ENCODE measurements around the gene DCLK1.

Gene DCLK1

GRCh38 chr13:35764326-35765015 is 366.7 kb downstream of the DCLK1 start:
- DNase-seq = no peak

GRCh38 chr13:35763782-35764123 is 367.4 kb downstream of the DCLK1 start:
- no peak for DNase-seq

DNA sequence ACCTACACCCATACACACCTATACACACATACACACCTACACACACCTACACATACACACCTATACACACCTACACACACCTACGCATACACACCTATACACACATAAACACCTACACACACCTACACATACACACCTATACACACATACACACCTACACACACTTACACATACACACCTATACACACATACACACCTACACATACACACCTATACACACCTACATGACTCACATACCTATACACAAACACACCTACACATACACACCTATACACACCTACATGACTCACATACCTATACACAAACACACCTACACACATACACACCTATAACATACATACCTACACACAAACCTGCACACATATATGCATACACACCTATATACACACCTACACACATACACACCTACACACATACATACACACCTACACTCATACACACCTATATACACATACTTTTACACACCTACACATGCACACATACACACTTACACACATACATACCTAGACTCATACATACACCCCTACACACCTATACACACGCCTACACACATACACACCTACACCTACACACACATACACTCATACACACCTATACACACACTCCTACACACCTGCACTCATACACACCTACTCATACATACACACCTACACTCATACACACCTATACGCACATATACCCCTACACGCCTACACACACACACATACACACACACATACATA is 368.0 kb downstream of the DCLK1 start:
- DNase-seq = no peak

GRCh38 chr13:35761440-35762252 is 369.5 kb downstream of the DCLK1 start:
- DNase-seq = no peak

- DNase-seq = no peak
Measured at GRCh38 chr13:35760735-35761281, 370.4 kb downstream of the DCLK1 start.

- DNase-seq = no peak
Measured at GRCh38 chr13:35747594-35747993, 383.6 kb downstream of the DCLK1 start.

GRCh38 chr13:35744566-35745178 is 386.5 kb downstream of the DCLK1 start:
- peak in 7 of 56 donors; percentile 4 to 23 (median 15) for DNase-seq

GRCh38 chr13:35744144-35744543 is 387.0 kb downstream of the DCLK1 start:
- DNase-seq = no peak

- no peak for DNase-seq
Measured at GRCh38 chr13:35743165-35743564, 388.0 kb downstream of the DCLK1 start.

DNA sequence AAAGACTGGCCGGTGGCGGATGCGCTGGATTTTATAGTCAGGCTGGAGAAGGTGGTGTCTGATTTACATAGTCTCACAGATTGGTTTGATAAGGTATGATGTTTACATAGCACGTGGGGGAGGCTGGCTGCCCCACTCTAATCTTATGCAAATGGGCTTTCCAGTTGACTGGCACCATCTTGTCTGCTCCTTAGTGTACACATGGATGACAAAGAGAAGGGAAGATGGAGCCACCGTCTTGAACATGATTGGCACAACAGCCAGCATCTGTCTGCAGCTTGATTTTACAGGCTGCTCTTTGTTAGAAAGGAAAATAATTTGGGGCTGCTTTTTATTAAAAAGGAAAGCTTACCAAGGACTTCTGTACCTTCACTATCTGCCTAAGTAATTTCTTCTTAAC is 389.5 kb downstream of the DCLK1 start:
- no peak for DNase-seq

DNA sequence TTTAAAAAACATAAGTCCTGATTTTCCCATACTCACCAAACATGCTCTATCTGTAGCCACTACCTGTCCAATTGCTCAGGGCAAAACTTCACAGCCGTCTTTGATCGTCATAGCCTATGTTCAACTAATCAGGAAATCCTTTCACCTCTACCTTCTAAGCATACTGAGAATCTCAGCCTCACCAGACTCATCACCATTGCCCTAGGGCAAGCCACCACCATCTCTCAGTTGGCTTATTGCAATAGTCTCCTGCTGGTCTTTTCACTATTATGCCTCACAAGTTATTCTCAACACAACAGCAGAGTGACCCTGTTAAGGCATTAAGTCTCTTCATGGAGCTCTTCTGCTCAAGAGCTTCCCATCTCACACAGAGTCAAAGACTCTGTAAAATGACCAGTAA is 394.3 kb downstream of the DCLK1 start:
- DNase-seq = no peak

- no peak for DNase-seq
Measured at GRCh38 chr13:35733827-35734226, 397.4 kb downstream of the DCLK1 start.

DNA sequence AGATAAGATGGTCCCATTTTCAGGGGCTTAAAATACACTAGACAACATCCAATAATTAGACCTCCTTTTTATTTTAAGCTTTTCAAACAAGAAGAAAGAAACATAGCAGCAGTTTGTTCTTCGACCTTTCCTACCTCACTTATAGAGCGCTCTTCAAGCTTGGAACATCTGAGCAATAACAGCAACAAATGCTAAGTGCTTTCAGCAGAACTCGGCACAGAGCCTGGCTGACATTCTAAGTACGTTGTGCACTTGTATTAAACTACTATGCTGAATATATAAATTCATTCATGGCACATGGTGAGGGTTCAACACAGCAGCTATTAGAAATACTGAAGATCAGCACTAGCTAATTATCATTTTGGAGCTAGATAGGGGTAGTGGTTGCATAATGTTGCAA is 398.6 kb downstream of the DCLK1 start:
- DNase-seq = peak in 1 of 56 donors; percentile 25

GRCh38 chr13:35731471-35731870 is 399.7 kb downstream of the DCLK1 start:
- DNase-seq = no peak

DNA sequence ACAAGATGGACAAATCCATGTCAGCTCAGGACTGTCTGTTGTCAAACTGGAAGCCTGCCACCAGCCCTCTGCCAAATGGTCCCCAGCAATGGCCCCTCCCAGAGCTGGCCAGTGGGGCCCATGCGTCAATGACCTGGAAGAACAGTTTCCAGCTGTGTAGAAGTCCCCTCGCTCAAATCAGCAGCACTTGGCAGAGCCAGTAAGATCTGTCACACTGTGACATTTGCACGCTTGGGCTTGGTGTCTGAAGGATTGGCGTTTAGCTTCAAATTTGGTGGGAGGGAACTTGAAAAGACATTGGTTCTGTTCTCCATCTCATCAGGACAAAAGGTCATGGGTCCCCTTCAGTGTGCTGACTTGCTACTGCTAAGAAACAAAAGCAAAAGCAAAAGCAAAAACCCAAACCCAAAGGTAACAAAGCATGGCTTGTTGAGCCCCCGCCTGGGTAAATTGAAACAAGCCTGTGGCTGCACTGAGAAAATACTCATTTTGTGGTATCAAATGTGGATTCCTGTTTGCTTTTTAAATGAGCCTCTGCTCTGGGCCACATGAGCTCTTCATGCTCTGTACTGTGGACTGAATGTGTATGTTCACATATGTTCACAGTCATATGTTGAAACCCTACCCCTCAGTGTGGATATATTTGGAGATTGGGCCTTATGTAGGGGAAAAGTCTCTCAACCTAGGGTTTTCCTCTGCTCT is 401.1 kb downstream of the DCLK1 start:
- no peak for DNase-seq

DNA sequence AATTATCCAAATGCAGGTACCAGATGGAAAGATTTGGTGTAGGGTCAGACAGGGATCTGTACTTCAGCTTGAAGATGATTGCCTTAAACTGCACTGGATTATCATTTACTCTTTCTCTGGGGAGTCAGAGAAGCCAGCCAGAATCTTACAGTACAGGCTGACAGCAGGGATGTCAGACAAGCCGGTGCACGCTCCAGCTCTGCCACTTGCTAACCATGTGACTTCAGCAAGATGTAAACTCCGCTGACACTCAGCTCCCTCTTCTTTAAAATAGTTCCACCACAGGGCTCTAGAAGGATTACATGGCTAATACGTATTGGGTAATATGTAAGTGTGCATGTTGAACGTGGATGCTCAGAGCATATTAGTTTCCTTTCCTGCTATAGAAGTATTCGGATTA is 403.3 kb downstream of the DCLK1 start:
- DNase-seq = no peak

- no peak for DNase-seq
Measured at GRCh38 chr13:35724446-35724845, 406.7 kb downstream of the DCLK1 start.

DNA sequence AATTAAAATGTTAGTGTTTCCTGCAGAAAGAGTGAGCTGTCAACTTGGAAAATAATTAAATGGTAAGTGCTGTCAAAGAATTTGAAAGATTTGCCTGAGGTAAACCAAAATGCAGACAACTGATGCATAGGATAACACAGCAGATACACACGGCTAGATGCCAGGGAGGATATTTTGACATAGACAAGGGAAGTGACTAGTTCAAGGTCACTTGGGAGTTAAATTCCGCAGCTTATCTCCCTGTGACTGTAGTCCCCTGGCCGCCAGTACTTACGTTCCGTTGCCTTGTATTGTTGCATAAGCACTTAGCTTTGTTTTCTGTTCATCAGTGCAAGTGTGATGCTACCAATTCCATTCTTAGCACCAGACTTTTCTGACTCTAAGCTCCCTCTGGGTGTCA is 407.4 kb downstream of the DCLK1 start:
- DNase-seq = no peak

GRCh38 chr13:35723053-35723461 is 408.1 kb downstream of the DCLK1 start:
- DNase-seq = no peak

DNA sequence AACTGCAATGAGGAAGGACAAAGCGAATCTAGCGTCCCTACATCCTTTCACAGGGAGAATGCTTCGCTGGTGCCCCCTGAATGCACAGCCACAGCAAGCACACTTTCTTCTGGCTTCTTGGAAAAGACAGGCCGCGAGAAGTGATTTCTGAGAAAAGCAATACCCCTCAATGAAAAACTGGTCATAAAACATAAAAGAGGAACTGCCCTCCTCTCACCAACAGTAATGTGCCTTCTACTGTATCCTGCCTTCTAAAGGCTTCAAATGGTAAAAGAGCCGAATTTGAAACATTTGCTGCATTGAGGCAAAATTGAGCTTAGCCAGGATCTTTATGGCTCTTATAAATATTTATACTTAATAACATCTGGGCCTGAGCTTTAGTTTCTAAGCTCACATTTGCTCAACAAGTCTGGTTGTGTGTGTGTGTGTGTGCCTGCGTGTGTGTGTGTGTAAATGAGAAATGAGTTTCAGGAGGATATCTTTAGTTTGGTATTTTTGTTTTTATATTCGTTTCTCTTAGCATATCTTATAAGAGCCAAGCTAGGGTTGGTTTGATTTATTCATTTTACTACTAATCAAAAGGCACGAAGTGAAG is 408.6 kb downstream of the DCLK1 start:
- DNase-seq = no peak
